GM21423 (cell line): ENCODE results near the gene RAB3D.
"Not testable (repeated sequence)": the region's sequence is repeated elsewhere in the genome, so short reads cannot be mapped to it uniquely, and the experiment has no call there.

ENCODE experiments used
- ATAC-seq: cut with Tn5 transposase; IDR thresholded peaks from one replicate; pipeline ENCODE4 v1.9.1; 2021; ENCODE audit warnings: mild to moderate bottlenecking, moderate library complexity; ENCODE audit not compliant: unreplicated experiment

RAB3D gene

GRCh38 chr19:11367528-11367927 lies 28.1 kb upstream of the RAB3D start:
- no peak for ATAC-seq

GRCh38 chr19:11365557-11366117 lies 26.2 kb upstream of the RAB3D start:
- no peak for ATAC-seq

GRCh38 chr19:11364935-11365334 lies 25.5 kb upstream of the RAB3D start:
- ATAC-seq: no peak

- ATAC-seq: no peak
Observed at GRCh38 chr19:11364296-11364904, 24.9 kb upstream of the RAB3D start.

- no peak for ATAC-seq
Observed at GRCh38 chr19:11363881-11364280, 24.4 kb upstream of the RAB3D start.

- ATAC-seq: no peak
Observed at GRCh38 chr19:11361771-11362731, 22.6 kb upstream of the RAB3D start.

- ATAC-seq: no peak
Observed at GRCh38 chr19:11361037-11361770, 21.7 kb upstream of the RAB3D start.

GRCh38 chr19:11359421-11359820 lies 20.0 kb upstream of the RAB3D start:
- ATAC-seq: no peak

- ATAC-seq: no peak
Observed at GRCh38 chr19:11356676-11357550, 17.5 kb upstream of the RAB3D start.

GRCh38 chr19:11356074-11356397 lies 16.6 kb upstream of the RAB3D start:
- no peak for ATAC-seq

GRCh38 chr19:11355160-11356073 lies 16.0 kb upstream of the RAB3D start, which contains the start of gene PLPPR2:
Gene PLPPR2 (plus strand): TSS chr19:11355432. CDS start chr19:11357674, 2,242 bp downstream.
- ATAC-seq: no peak

GRCh38 chr19:11354102-11354501 lies 14.6 kb upstream of the RAB3D start:
- ATAC-seq: not testable (repeated sequence)

- no peak for ATAC-seq
Observed at GRCh38 chr19:11349171-11349570, 9.7 kb upstream of the RAB3D start.

- no peak for ATAC-seq
Observed at GRCh38 chr19:11347546-11348039, 8.1 kb upstream of the RAB3D start.

- peak; percentile 85 for ATAC-seq
Observed at GRCh38 chr19:11346104-11346940, 6.9 kb upstream of the RAB3D start, which contains the start of the genes CCDC159 and TMEM205. Gene CCDC159 (plus strand): TSS chr19:11346519. CDS start chr19:11346607, 88 bp downstream. Gene TMEM205 (minus strand): TSS chr19:11346268. CDS start chr19:11345619, 649 bp downstream.

GRCh38 chr19:11345122-11345803 lies 5.8 kb upstream of the RAB3D start:
- no peak for ATAC-seq

- ATAC-seq: no peak
Observed at GRCh38 chr19:11342429-11342828, 3.0 kb upstream of the RAB3D start.
